H9 (cell line): ENCODE results near the gene RPS8. TPM values are rescaled to one million over a fixed set of nuclear protein-coding genes. Genes with fewer than 3 reads are reported as not detected.

ENCODE experiments used
- DNase-seq: peaks from one replicate; pipeline ENCODE4 v3.0.0-alpha.2; 2017
- H2AFZ ChIP-seq: one replicate; pipeline ENCODE4 v1.6.1; 2013; ENCODE audit warnings: mild to moderate bottlenecking, low read length, control low read depth, moderate library complexity
- H2AK5ac ChIP-seq: 2 replicates; pipeline ENCODE4 v1.6.1; 2013; ENCODE audit warnings: low read length, control low read depth, mixed read lengths; ENCODE audit not compliant: insufficient read length
- H2BK120ac ChIP-seq: one replicate; pipeline ENCODE4 v1.6.1; 2013; ENCODE audit warnings: low read depth, mild to moderate bottlenecking, low read length, control low read depth, inconsistent platforms; ENCODE audit not compliant: poor library complexity, severe bottlenecking
- H2BK12ac ChIP-seq: 2 replicates; pipeline ENCODE4 v1.6.1; 2013; ENCODE audit warnings: low read length, control low read depth, mixed read lengths, low read depth; ENCODE audit not compliant: insufficient read length
- H2BK15ac ChIP-seq: 2 replicates; pipeline ENCODE4 v1.6.1; 2013; ENCODE audit warnings: low read depth, low read length, control low read depth
- H2BK20ac ChIP-seq: one replicate; pipeline ENCODE4 v1.6.1; 2013; ENCODE audit warnings: low read depth, mild to moderate bottlenecking, low read length, control low read depth, inconsistent platforms; ENCODE audit not compliant: poor library complexity, severe bottlenecking
- H2BK5ac ChIP-seq: 2 replicates; pipeline ENCODE4 v1.6.1; 2013; ENCODE audit warnings: low read length, control low read depth, mixed read lengths; ENCODE audit not compliant: insufficient read length
- H3K14ac ChIP-seq: 2 replicates; pipeline ENCODE4 v1.6.1; 2013; ENCODE audit warnings: low read length, control low read depth; ENCODE audit not compliant: insufficient read depth
- H3K18ac ChIP-seq: 2 replicates; pipeline ENCODE4 v1.6.1; 2013; ENCODE audit warnings: low read depth, mild to moderate bottlenecking, mixed read lengths, low read length, control low read depth; ENCODE audit not compliant: insufficient read length
- H3K23ac ChIP-seq: 2 replicates; pipeline ENCODE4 v1.6.1; 2013; ENCODE audit warnings: low read length, control low read depth, mixed read lengths, low read depth; ENCODE audit not compliant: insufficient read length
- H3K23me2 ChIP-seq: 2 replicates; pipeline ENCODE4 v1.6.1; 2013; ENCODE audit warnings: low read depth, mild to moderate bottlenecking, mixed read lengths, low read length, control low read depth; ENCODE audit not compliant: insufficient read length, poor library complexity, severe bottlenecking
- H3K27ac ChIP-seq: 2 replicates; pipeline ENCODE4 v1.5.1; 2013; ENCODE audit warnings: low read length, control low read depth, mixed read lengths, low read depth; ENCODE audit not compliant: insufficient read length
- H3K27me3 ChIP-seq: 2 replicates; pipeline ENCODE4 v1.6.1; 2013; ENCODE audit warnings: low read length, control low read depth, inconsistent platforms; ENCODE audit not compliant: insufficient read depth
- H3K4ac ChIP-seq: 2 replicates; pipeline ENCODE4 v1.6.1; 2013; ENCODE audit warnings: low read depth, mild to moderate bottlenecking, control low read depth, inconsistent platforms, low read length, moderate library complexity
- H3K4me1 ChIP-seq: 2 replicates; pipeline ENCODE4 v1.6.1; 2013; ENCODE audit warnings: low read length, control low read depth, inconsistent platforms; ENCODE audit not compliant: insufficient read depth
- H3K4me2 ChIP-seq: 2 replicates; pipeline ENCODE4 v1.6.1; 2013; ENCODE audit warnings: low read length, control low read depth, mixed read lengths; ENCODE audit not compliant: insufficient read length, insufficient read depth
- H3K56ac ChIP-seq: 2 replicates; pipeline ENCODE4 v1.6.1; 2013; ENCODE audit warnings: low read depth, mild to moderate bottlenecking, mixed read lengths, low read length, control low read depth; ENCODE audit not compliant: insufficient read length
- H3K79me1 ChIP-seq: 2 replicates; pipeline ENCODE4 v1.6.1; 2013; ENCODE audit warnings: low read depth, mild to moderate bottlenecking, moderate library complexity, low read length, control low read depth, inconsistent platforms; ENCODE audit not compliant: insufficient read depth, poor library complexity, severe bottlenecking
- H3K79me2 ChIP-seq: 2 replicates; pipeline ENCODE4 v1.6.1; 2013; ENCODE audit warnings: low read length, control low read depth, inconsistent platforms; ENCODE audit not compliant: insufficient read depth
- H3K9ac ChIP-seq: 2 replicates; pipeline ENCODE4 v1.6.1; 2013; ENCODE audit warnings: low read length, control low read depth, mixed read lengths; ENCODE audit not compliant: insufficient read length; ENCODE audit errors: extremely low read depth
- H3K9me3 ChIP-seq: one replicate; pipeline ENCODE4 v1.6.1; 2013; ENCODE audit warnings: low read depth, low read length, inconsistent platforms; ENCODE audit not compliant: control insufficient read depth
- H3T11ph ChIP-seq: one replicate; pipeline ENCODE4 v1.6.1; 2013; ENCODE audit warnings: mild to moderate bottlenecking, low read length, control low read depth, inconsistent platforms
- H4K20me1 ChIP-seq: one replicate; pipeline ENCODE4 v1.6.1; 2013; ENCODE audit not compliant: control insufficient read depth, insufficient read length, insufficient read depth
- H4K5ac ChIP-seq: 2 replicates; pipeline ENCODE4 v1.6.1; 2013; ENCODE audit warnings: low read depth, mild to moderate bottlenecking, mixed read lengths, low read length, control low read depth; ENCODE audit not compliant: insufficient read length
- H4K8ac ChIP-seq: replicated peaks from 2 replicates; pipeline ENCODE4 v1.6.1; 2013; ENCODE audit warnings: low read length, control low read depth, mixed read lengths, low read depth; ENCODE audit not compliant: insufficient read length
- H4K91ac ChIP-seq: 2 replicates; pipeline ENCODE4 v1.6.1; 2013; ENCODE audit warnings: low read depth, mild to moderate bottlenecking, moderate library complexity, mixed read lengths, low read length, control low read depth; ENCODE audit not compliant: insufficient read length
- H3K27ac Mint-ChIP-seq, 3 experiments: 2 replicates in 2 of 3; 3 replicates in 1 of 3; pipeline ENCODE4 v1.8.0; 2020 to 2021; ENCODE audit warnings: mixed read lengths in 3 of 3, mild to moderate bottlenecking in 1 of 3, moderate library complexity in 1 of 3
- H3K27me3 Mint-ChIP-seq: 2 replicates; pipeline ENCODE4 v1.8.0; 2021; ENCODE audit warnings: low read depth, mild to moderate bottlenecking, moderate library complexity, mixed read lengths
- H3K36me3 Mint-ChIP-seq, 3 experiments: 2 replicates in 2 of 3; 3 replicates in 1 of 3; pipeline ENCODE4 v1.8.0; 2020 to 2021; ENCODE audit warnings: low read depth in 3 of 3, mixed read lengths in 3 of 3; ENCODE audit not compliant: insufficient read depth in 1 of 3
- H3K4me1 Mint-ChIP-seq, 2 experiments: 2 replicates each; pipeline ENCODE4 v1.8.0; 2020; ENCODE audit warnings: mixed read lengths in 2 of 2
- H3K4me3 Mint-ChIP-seq, 2 experiments: 2 replicates in 1 of 2; 3 replicates in 1 of 2; pipeline ENCODE4 v1.8.0; 2020 to 2021; ENCODE audit warnings: mild to moderate bottlenecking in 2 of 2, mixed read lengths in 2 of 2, moderate library complexity in 1 of 2
- H3K9me3 Mint-ChIP-seq, 2 experiments: 2 replicates in 1 of 2; 3 replicates in 1 of 2; pipeline ENCODE4 v1.8.0; 2020; ENCODE audit warnings: mild to moderate bottlenecking in 2 of 2, mixed read lengths in 2 of 2, moderate library complexity in 1 of 2
- WGBS: extraction: QIAGEN DNeasy Blood & Tissue Kit; methylation state at CpG from one replicate; pipeline ENCODE4 v1.1.7; 2013; ENCODE audit warnings: missing lambda C conversion rate, low lambda C conversion rate, mixed read lengths; ENCODE audit not compliant: insufficient read length; ENCODE audit errors: extremely low coverage; 5-methylcytosine and 5-hydroxymethylcytosine counted together
- total RNA-seq: library from RNA; stranded (reverse); gene quantifications from 2 replicates; pipeline ENCODE4 v1.2.1, GENCODE V29; 2021
- TF ChIP-seq, protein P1 (sequence below): fragments of 200-600 bp; sonication (generic); conservative IDR thresholded peaks from 3 replicates; pipeline ENCODE4 v1.8.0; 2021; ENCODE audit warnings: antibody characterized with exemption, mild to moderate bottlenecking

Gene RPS8
- total RNA-seq, 1 experiment from 2014 or later = 2,591 TPM

DNA sequence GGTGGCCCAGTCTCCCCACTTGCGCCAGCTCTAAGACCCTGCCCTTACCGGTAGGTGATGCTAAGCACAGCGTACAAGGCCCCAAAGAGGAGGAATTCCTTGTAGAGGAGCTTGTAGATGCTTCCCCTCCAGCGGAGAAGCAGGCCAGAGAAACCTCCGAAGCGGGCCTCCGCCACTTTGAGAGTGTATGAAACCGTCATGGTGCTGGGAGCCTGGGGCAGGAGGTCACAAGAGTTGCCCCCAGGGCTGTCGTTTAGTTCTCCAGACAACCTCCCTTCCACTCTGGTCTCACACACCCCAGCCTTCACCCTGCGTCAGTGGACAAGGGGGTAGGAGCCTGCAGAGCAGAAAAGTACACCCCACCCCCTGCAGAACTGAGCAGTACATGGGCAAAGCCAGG, 12.2 kb downstream of the RPS8 start:
- Histone ChIP-seq H3K79me2 (no peaks in the 10 kb centered on the region), H2AFZ (no peak overlapping the region), H3K4ac (no peak overlapping the region), H3K56ac (no peak overlapping the region), H2AK5ac (no peak overlapping the region), H4K20me1 (no peaks in the 10 kb centered on the region), H2BK120ac (no peak overlapping the region), H3K14ac (no peak overlapping the region), H2BK5ac (no peak overlapping the region), H3K79me1 (no peaks in the 10 kb centered on the region), H4K91ac (no peak overlapping the region), H3K9ac (no peak overlapping the region), H3K4me1 (no peaks in the 10 kb centered on the region), H4K8ac (no peak overlapping the region), H3K18ac (no peak overlapping the region), H3K9me3 (no peaks in the 10 kb centered on the region), H2BK20ac (no peak overlapping the region), H3K23ac (no peak overlapping the region), H2BK12ac (no peak overlapping the region), H3K4me2 (no peak overlapping the region), H3K27ac (no peak overlapping the region), H3T11ph (no peak overlapping the region), H4K5ac (no peak overlapping the region), H3K27me3 (no peaks in the 10 kb centered on the region), H2BK15ac (no peak overlapping the region), H3K23me2 (peaks cover 9% of the 10 kb centered on the region)
- no CpG with 5 or more reads among the region's 10 CpGs for WGBS
- no peak for DNase-seq
- H3K4me3 Mint-ChIP-seq = no peak overlapping the region
- H3K36me3 Mint-ChIP-seq = peaks cover 0 to 3% (median 0%) of the 10 kb centered on the region in 3 experiments; a peak in 3 of 7 replicates
- H3K27me3 Mint-ChIP-seq = peaks cover 12% of the 10 kb centered on the region
- TF ChIP-seq, protein P1, sequence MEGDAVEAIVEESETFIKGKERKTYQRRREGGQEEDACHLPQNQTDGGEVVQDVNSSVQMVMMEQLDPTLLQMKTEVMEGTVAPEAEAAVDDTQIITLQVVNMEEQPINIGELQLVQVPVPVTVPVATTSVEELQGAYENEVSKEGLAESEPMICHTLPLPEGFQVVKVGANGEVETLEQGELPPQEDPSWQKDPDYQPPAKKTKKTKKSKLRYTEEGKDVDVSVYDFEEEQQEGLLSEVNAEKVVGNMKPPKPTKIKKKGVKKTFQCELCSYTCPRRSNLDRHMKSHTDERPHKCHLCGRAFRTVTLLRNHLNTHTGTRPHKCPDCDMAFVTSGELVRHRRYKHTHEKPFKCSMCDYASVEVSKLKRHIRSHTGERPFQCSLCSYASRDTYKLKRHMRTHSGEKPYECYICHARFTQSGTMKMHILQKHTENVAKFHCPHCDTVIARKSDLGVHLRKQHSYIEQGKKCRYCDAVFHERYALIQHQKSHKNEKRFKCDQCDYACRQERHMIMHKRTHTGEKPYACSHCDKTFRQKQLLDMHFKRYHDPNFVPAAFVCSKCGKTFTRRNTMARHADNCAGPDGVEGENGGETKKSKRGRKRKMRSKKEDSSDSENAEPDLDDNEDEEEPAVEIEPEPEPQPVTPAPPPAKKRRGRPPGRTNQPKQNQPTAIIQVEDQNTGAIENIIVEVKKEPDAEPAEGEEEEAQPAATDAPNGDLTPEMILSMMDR = no peak
- peaks cover 29 to 39% of the 10 kb centered on the region in 2 experiments for H3K4me1 Mint-ChIP-seq
- H3K27ac Mint-ChIP-seq = no peak overlapping the region
- H3K9me3 Mint-ChIP-seq = no peaks in the 10 kb centered on the region; a peak in 1 of 5 replicates
